ENCODE measurements around the gene PRODH. TPM values are rescaled to one million over a fixed set of nuclear protein-coding genes. Genes with fewer than 3 reads are reported as not detected.
"Not testable (repeated sequence)": the region's sequence is repeated elsewhere in the genome, so short reads cannot be mapped to it uniquely, and the experiment has no call there.

The PRODH gene
- total and polyA plus RNA-seq, 12 donors, result 1.2 to 23.7 (median 6.4) TPM

- no peaks in the 10 kb centered on the region for H3K36me3 ChIP-seq
- no peak overlapping the region for H3K27ac ChIP-seq
- no peaks in the 10 kb centered on the region for H3K4me1 ChIP-seq
- H3K9me3 ChIP-seq, result no peaks in the 10 kb centered on the region
- H3K4me3 ChIP-seq, result no peak overlapping the region
- peaks cover 0 to 29% (median 5%) of the 10 kb centered on the region in 7 donors for H3K27me3 ChIP-seq
- TF ChIP-seq CTCF (IDR thresholded peaks at IDR 0.05), result no peak
- intact Hi-C loops (cut with DNase I), result no loop called here
- ATAC-seq (no peak), DNase-seq (peak in 1 of 2 donors; percentile 1)
- WGBS, 2 donors, result 70 to 80% methylated on average over 5 to 6 of the region's 6 CpGs
Observed at GRCh38 chr22:18952022-18952421, 15.9 kb upstream of the PRODH start.

GRCh38 chr22:18950141-18950540, 14.0 kb upstream of the PRODH start:
- DNase-seq (peak in 1 of 2 donors; percentile 2), ATAC-seq (no peak)
- Histone ChIP-seq H3K27me3 (peaks cover 0 to 29% (median 5%) of the 10 kb centered on the region in 7 donors), H3K4me1 (no peaks in the 10 kb centered on the region), H3K4me3 (no peak overlapping the region), H3K9me3 (no peaks in the 10 kb centered on the region), H3K36me3 (no peaks in the 10 kb centered on the region), H3K27ac (no peak overlapping the region)
- TF ChIP-seq CTCF (IDR thresholded peaks at IDR 0.05), result no peak
- WGBS, 2 donors, result 79 to 80% methylated on average over 5 of the region's 5 CpGs
- intact Hi-C loops (cut with DNase I), result no loop called here

GRCh38 chr22:18947905-18948304, 11.8 kb upstream of the PRODH start:
- TF ChIP-seq CTCF (IDR thresholded peaks at IDR 0.05), result no peak
- Histone ChIP-seq H3K4me1 (no peaks in the 10 kb centered on the region), H3K4me3 (no peak overlapping the region), H3K9me3 (no peaks in the 10 kb centered on the region), H3K36me3 (no peaks in the 10 kb centered on the region), H3K27ac (no peak overlapping the region), H3K27me3 (peaks cover 0 to 25% (median 5%) of the 10 kb centered on the region in 7 donors)
- WGBS, 2 donors, result 56 to 59% methylated on average over 12 of the region's 12 CpGs
- intact Hi-C loops (cut with DNase I), result no loop called here
- DNase-seq, result no peak
- no peak for ATAC-seq

- H3K36me3 ChIP-seq; ATAC-seq; H3K9me3 ChIP-seq; intact Hi-C loops (cut with DNase I); H3K4me3 ChIP-seq; H3K27ac ChIP-seq; DNase-seq; H3K4me1 ChIP-seq: not testable (repeated sequence)
- H3K27me3 ChIP-seq, result peaks cover 0 to 25% (median 5%) of the 10 kb centered on the region in 7 donors
- 63 to 74% methylated on average over 3 of the region's 9 CpGs for WGBS, 2 donors
Observed at GRCh38 chr22:18947105-18947504, 11.0 kb upstream of the PRODH start.

- H3K36me3 ChIP-seq; H3K27ac ChIP-seq; DNase-seq; intact Hi-C loops (cut with DNase I); H3K4me3 ChIP-seq; H3K27me3 ChIP-seq; H3K9me3 ChIP-seq; ATAC-seq; H3K4me1 ChIP-seq: not testable (repeated sequence)
- WGBS, 2 donors, result 40 to 42% methylated on average over 4 to 5 of the region's 8 CpGs
Observed at GRCh38 chr22:18938691-18939090, 2.6 kb upstream of the PRODH start.

GRCh38 chr22:18934688-18935087, 1.4 kb downstream of the PRODH start:
- H3K9me3 ChIP-seq; H3K4me3 ChIP-seq; H3K27ac ChIP-seq; DNase-seq; H3K4me1 ChIP-seq; ATAC-seq; intact Hi-C loops (cut with DNase I); H3K27me3 ChIP-seq; H3K36me3 ChIP-seq: not testable (repeated sequence)
- WGBS, 2 donors, result no CpG with 5 or more reads among the region's 7 CpGs
